Calu3 (cell line): ENCODE results near the gene MRPL46. TPM values are rescaled to one million over a fixed set of nuclear protein-coding genes. Genes with fewer than 3 reads are reported as not detected.

ENCODE experiments used
- BruUV-seq: library from RNA; stranded (reverse); fragments of 400-500 nt; replicated peaks from 2 replicates; lab custom pipeline; 2021; lab: Mats Ljungman, UMichigan
- CTCF ChIA-PET: fragments of 300-600 bp; sonication (Branson Sonifier 250); formaldehyde crosslinking; loops from one replicate; lab custom pipeline; 2022; ENCODE audit warnings: antibody characterized with exemption; lab: Charles Lee
- DNase-seq: peaks from one replicate; pipeline ENCODE4 v3.0.0; 2022
- H3K27ac Mint-ChIP-seq: one replicate; pipeline ENCODE4 v1.8.0; 2022; ENCODE audit warnings: mixed read lengths; ENCODE audit not compliant: unreplicated experiment
- H3K27me3 Mint-ChIP-seq: one replicate; pipeline ENCODE4 v1.8.0; 2022; ENCODE audit warnings: mixed read lengths; ENCODE audit not compliant: unreplicated experiment
- H3K36me3 Mint-ChIP-seq: one replicate; pipeline ENCODE4 v1.8.0; 2022; ENCODE audit warnings: mild to moderate bottlenecking, moderate library complexity, mixed read lengths; ENCODE audit not compliant: insufficient read depth, unreplicated experiment
- H3K4me1 Mint-ChIP-seq: one replicate; pipeline ENCODE4 v1.8.0; 2022; ENCODE audit warnings: mild to moderate bottlenecking, low read depth, mixed read lengths; ENCODE audit not compliant: unreplicated experiment
- H3K4me3 Mint-ChIP-seq: one replicate; pipeline ENCODE4 v1.8.0; 2022; ENCODE audit warnings: mild to moderate bottlenecking, low read depth, moderate library complexity, mixed read lengths; ENCODE audit not compliant: unreplicated experiment
- H3K9me3 Mint-ChIP-seq: one replicate; pipeline ENCODE4 v1.8.0; 2022; ENCODE audit warnings: low read depth, mixed read lengths; ENCODE audit not compliant: unreplicated experiment
- CTCF ChIP-seq: fragments of 200-600 bp; IDR thresholded peaks from one replicate; pipeline ENCODE4 v1.8.0; 2022; ENCODE audit warnings: antibody characterized with exemption; ENCODE audit not compliant: unreplicated experiment
- intact Hi-C: fragments of 100-400 bp; cut with micrococcal nuclease; formaldehyde crosslinking; loops from one replicate; pipeline ENCODE4 v1.10.0; 2022; ENCODE audit not compliant: unreplicated experiment
- total RNA-seq: library from RNA; stranded (reverse); gene quantifications from 2 replicates; pipeline ENCODE4 v1.2.3, GENCODE V29; 2022

The MRPL46 gene
- total RNA-seq, 1 experiment from 2014 or later, result 47.6 TPM

- no peak for DNase-seq
- Mint-ChIP-seq H3K9me3 (no peaks in the 10 kb centered on the region), H3K36me3 (no peaks in the 10 kb centered on the region), H3K4me1 (no peaks in the 10 kb centered on the region), H3K4me3 (no peak overlapping the region), H3K27ac (no peak overlapping the region), H3K27me3 (peaks cover 34% of the 10 kb centered on the region)
- no peak for TF ChIP-seq CTCF
- intact Hi-C loops, result no loop called here
- CTCF ChIA-PET, result interaction anchor here (1.0 kb wide), 1 partner anchor 8 kb away, joined by 3 read pairs; no protein-coding TSS in a partner anchor
- BruUV-seq, result no TSS peak
Observed at GRCh38 chr15:88419830-88420229, 47.4 kb downstream of the MRPL46 start.

Other genes starting within 250 kb of the MRPL46 start
- gene NTRK3, start 210.6 kb downstream of the MRPL46 start, total RNA-seq, result not detected in 2 replicates
- gene MRPS11, start 320 bp upstream of the MRPL46 start, total RNA-seq, result 66.6 and 75.6 TPM in 2 replicates
- gene DET1, start 79.3 kb upstream of the MRPL46 start, total RNA-seq, result 4.2 and 4.9 TPM in 2 replicates
- gene AEN, start 154.0 kb upstream of the MRPL46 start, total RNA-seq, result 34.9 and 43.4 TPM in 2 replicates
- gene ISG20, start 171.6 kb upstream of the MRPL46 start, total RNA-seq, result 75.6 and 155 TPM in 2 replicates